GM21526 (cell line): Measurements from ENCODE around the gene CCND2.
"Not testable (repeated sequence)": the region's sequence is repeated elsewhere in the genome, so short reads cannot be mapped to it uniquely, and the experiment has no call there.

Source experiments
- ATAC-seq: cut with Tn5 transposase; IDR thresholded peaks from one replicate; pipeline ENCODE4 v1.9.1; 2021; ENCODE audit warnings: moderate library complexity; ENCODE audit not compliant: unreplicated experiment, low FRiP score

Gene CCND2

DNA sequence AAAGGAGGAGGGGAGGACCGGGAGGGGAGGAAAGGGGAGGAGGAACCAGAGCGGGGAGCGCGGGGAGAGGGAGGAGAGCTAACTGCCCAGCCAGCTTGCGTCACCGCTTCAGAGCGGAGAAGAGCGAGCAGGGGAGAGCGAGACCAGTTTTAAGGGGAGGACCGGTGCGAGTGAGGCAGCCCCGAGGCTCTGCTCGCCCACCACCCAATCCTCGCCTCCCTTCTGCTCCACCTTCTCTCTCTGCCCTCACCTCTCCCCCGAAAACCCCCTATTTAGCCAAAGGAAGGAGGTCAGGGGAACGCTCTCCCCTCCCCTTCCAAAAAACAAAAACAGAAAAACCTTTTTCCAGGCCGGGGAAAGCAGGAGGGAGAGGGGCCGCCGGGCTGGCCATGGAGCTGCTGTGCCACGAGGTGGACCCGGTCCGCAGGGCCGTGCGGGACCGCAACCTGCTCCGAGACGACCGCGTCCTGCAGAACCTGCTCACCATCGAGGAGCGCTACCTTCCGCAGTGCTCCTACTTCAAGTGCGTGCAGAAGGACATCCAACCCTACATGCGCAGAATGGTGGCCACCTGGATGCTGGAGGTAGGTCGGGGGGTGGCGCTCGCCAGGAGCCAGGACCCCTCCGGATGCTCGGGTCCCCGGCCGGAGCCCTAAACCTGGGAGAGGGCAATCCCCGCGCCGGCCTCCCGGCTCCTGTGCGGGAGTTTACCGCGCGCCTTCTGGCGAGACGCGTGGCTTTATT lies at the start of gene CCND2:
CCND2 (plus strand) TSS at position 111 of the 744 bp plus-strand sequence; CDS start at position 390, 279 bp downstream.
- no peak for ATAC-seq

DNA sequence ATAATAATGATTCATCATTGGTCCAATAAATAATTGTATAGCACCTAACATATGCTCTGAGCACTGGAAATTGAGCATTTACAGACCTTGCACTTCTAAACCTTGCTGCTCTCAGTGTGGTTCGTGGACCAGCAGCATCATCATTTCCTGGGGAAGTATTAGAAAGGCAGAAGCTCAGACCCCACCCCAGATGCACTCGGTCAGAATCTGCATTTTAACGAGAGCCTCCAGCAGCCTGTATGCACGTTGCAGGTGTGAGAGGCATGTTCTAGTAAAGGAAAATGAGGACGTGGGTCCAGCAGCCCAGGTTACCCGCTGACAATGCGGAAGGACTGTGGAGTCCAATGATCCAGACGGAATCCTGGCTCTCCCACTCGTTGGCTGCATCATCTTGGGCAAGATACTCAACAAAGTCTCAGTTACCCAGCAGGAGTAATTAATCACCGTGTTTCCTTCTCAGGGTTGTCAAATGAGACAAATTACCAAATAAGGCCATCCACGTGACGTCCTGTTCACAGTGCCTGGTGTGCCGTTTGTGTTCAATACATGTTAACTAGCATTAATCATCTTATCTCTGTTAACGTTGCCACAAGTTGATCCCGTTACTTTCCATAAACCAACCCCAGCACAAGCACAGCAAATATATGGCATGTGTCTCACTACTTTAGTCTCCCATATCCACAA lies 49.2 kb upstream of the CCND2 start:
- ATAC-seq, result no peak

DNA sequence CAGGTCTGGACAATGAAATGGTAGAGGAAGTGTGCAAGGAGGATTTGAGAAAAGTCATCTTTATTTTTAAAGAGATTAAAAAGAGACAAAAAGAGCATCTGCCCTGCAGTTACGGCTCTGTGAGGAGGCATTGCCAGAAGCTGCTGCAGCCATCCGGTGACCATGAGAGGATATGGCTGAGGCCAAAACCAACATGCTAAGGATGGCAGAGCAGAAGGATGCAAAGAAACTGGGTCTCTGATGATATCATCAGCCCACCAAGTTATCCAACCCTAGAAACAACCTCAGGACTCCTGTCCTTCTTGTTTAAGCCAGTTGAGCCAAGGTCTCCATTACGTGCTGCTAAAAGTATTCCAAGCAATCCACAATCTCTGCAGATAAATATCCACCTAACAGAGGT lies 48.0 kb upstream of the CCND2 start:
- no peak for ATAC-seq

DNA sequence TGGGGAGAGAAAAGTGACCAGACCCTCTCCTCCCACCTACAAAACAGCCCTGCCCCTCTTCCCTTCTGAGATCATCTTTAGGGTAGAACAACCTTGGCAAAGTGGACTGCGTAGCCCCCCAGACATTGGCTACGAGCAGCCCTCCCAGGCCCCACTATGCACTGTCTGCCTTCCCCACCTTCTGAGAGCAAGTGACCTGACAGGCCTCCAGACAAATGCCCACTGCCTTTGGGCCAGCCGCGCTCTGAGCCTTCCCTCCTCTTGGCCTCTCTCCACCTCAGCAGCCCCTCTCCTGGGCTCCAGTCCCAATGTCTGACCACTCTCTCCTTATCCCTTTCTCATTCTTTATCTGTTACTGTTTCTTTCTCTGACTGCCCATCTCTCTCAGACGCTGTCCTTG lies 46.5 kb upstream of the CCND2 start:
- no peak for ATAC-seq

DNA sequence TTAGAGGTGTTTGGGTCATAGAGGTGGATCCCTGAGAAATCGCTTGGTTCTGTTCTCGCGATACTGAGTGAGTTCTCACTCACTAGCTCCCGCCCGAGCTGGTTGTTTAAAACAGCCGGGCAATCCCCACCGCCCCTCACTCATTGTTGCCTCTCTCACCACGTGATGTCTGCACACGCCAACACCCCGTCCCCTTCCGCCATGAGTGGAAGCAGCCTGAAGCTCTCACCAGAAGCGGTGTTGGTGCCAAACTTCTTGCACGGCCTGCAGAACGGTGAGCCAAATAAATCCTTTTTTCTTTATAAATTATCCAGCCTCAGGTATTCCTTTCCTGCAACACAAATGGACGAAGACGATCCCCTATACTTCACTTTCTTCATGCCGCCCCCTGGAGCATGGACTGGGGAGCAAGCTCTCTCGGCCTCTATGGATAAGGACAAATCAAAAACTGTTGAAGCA lies 45.4 kb upstream of the CCND2 start:
- ATAC-seq, result no peak

DNA sequence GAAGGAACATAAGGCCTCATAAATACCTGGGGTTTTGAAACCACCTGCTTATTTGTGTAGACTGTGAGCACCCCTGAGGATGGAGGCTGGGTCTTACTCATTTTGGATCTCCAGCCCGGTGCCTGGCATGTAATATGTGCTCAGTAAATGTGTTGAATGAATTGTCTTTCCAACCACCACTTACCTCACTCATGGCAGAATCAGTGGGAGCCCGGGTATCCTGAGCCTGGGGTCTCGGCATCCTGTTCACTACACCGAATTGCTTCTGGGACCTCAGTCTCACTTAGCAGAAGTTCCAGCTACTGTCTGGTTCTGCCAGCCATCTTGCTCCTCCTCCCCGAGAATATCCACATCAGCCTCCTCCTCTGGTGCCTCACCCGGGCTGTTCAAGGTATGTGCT lies 43.0 kb upstream of the CCND2 start:
- ATAC-seq, result no peak

DNA sequence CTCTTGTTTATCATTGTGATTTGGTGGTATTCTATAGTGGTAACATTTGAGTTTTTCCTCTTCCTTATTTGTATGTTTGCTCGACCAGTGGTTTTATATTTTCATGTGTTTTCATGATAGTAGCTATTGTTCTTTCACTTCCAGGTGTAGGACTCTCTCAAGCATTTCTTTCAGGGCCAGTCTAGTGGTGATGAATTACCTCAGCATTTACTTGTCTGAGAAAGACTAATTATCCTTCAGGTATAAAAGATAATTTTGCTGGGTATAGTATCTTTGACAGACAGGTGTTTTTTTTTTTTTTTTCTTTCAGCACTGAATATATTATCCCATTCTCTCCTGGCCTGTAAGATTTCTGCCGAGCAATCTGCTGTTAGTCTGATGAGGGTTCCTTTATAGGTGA lies 35.0 kb upstream of the CCND2 start:
- no peak for ATAC-seq

DNA sequence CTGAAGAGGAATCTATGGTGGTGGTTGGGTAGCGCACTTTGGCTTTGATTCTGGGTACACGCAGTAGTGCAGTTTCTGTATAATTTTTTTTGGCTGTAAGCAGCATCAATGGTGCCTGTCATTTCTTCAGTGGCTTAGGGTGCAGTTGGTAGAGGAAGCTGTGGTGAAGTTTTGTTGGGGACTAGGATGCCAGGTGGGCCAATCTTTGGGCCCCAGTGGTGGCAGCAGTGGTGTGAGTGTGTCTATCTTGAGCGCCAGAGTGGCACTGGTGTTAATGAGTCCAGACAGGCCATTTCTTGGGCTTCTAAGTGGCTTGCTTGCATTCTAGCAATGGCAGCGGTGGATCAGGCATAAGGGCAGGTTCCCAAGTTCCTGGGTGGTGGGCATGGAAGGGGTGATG lies 33.8 kb upstream of the CCND2 start:
- no peak for ATAC-seq

DNA sequence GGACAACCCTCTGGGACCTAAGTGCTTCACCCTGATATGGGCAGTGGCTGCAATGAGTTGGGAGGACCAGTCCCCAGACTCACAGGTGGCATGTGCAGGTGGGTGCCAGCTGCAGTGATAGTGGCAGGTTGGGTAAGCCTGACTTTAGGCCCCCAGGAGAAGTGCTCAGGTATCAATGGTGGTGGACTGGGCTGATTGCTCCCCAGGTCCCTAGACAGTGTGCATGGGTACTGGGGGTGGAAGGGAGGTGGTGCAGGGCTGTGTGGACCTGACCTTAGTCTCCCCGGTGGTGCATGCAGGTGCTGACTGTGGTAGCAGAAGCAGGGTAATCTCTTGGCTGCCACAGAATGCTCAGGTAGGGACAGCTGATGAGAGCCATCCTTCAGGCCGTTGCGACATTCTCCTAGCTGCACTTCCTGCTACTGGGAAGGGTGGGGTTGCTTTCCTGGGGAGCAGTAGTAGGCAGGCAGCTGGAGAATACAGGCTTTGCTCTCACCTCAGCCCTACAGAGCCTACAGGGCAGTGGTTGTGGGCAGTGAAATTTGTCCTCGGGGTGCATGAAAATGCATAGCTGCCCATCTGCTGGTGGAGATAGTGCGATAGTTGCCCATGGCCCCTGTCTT lies 33.3 kb upstream of the CCND2 start:
- ATAC-seq, result no peak

DNA sequence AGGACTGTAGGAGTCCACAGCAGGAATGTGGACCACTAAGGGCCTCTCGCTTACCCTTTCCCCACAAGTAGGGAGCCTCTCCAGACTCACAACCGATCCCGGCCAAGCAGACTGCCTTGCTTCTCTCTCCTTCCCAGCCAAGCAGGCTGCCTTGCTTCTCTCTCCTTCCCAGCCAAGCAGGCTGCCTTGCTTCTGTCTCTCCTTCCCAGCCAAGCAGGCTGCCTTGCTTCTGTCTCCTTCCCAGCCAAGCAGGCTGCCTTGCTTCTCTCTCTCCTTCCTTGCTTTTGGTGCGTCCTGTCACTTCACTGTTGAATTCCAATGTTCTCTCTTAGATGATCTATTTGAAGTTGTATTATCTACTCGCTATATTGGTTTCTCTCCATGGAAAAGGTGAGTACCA lies 32.6 kb upstream of the CCND2 start:
- ATAC-seq, result no peak

DNA sequence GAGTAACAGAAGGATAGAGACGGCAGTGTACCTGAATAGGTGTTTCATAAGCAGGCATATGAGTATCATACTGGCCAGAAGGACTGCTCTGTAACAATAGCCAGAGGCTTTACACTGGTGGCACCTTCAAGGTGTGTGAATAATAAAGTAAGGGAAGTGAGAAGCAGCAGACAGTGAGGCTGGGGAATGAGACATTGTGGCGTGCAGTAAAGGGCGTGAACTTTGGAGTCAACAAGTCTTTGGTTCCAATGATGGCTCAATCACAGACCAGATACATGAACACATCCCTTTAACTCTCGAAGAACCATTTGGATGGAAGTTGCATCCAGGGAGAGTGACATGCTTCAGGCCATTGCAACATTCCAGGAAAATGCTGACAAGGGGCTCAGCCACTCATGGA lies 32.0 kb upstream of the CCND2 start:
- ATAC-seq, result no peak

DNA sequence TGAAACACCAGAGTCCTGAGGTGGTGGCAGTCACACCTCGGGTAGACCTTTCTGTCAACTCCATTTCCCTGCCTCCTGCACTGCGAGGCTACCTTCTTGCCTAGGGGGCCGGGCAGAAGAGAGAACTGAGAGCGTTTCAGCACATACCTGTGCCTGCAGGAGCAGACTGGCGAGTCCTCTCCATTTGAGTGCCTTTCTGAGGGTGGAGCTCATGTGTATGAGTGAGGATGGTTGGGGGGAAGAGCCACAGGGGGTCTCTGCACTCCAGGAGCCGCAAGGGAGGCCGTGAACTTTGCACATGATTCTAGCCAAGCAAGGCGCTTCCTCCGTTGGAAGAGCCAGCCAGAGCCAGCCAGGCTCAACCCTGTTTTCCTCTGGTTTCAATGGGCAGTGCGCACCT lies 31.0 kb upstream of the CCND2 start:
- ATAC-seq, result no peak

DNA sequence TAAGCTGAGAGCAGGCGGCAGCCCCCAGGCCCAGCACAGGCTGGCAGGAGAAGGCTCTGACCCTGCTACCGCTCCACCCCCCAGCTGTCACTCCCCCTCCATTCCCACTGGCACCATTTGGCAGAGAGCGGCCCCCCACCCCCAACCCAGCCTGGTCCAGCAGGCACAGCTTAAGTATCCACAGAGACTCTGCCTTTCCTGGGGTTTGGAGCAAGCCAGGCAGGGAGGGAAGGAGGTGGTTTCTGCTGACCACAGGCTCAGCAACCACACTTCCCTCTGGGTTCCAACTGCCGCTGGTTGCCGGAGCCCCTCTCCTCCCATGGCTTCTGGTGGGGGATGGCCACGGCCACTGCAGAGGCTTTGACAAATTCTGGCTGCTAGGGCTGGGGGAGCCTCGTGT lies 30.5 kb upstream of the CCND2 start:
- no peak for ATAC-seq

DNA sequence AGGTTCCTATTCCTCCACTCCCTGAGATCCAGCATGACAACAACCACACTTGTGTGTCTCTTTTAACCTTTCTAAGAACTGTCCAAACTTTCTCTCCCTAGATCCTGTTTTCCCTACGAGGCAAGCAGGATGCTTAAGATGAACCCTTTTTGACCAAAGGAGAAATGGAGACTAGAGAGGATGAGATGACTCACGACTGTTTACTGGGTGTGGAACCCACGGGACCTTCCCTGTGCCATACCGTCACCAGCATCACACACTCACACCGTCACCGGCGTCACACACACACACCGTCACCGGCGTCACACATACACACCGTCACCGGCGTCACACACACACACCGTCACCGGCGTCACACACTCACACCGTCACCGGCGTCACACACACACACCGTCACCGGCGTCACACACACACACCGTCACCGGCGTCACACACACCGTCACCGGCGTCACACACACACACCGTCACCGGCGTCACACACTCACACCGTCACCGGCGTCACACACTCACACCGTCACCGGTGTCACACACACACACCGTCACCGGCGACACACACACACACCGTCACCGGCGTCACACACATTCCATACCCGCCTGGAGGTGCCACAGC lies 30.0 kb upstream of the CCND2 start:
- ATAC-seq, result not testable (repeated sequence)

DNA sequence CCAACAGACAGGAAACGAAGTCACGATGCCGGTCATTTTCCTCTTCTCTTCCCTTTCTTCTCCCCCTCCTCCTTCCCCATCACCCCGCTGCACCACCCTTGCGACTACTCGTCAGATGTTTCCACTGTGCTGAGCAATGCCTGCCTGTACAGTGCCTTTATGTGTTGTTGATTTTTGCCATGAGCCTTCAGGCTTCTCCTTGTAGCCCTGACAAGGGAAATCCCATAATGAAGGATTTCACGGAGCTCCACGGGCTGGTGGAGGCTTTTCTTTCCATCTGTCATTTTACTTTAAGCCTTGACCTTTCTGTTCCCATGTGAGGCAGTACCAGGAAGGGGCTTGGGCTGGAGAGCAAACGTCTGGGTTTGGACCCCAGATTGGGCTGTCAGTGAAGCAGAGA lies 28.7 kb upstream of the CCND2 start:
- ATAC-seq, result no peak

DNA sequence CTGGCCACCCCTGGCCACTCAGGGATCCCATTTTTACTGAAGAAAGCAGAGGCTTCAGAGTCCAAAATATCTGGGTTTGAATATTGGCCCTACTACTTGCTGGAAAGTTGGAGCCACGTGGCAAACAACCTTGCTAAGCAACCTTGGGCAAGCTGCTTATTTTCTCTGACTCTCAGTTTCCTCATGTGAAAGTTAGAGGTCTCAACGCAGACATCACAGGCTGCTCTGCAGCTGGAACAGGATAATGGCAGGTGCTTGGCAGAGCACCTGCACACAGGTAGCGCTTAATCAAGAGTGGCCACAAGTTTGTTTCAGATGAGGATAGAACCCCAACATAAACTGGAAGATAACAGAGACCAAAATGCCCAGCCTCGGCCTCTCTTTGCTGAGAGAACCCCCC lies 28.1 kb upstream of the CCND2 start:
- no peak for ATAC-seq

DNA sequence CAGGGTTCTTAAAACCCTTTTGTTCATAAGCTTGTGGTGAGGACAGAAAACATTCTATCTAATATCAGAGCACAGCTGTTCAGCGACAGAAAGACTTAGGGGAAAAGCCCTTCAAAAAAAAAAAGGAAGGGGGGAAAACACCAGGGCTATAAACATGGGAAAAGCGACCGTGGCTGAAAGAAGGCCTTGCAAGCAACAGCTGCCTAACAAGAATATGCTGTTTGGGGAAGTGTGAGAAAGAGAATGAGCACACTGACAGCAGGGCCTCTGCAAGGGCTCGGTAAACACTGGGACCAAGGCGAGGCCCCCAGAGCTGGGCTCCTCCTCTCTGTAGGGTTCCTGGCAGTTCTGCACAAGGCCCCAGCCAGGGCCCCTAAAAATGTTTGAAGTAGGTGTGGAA lies 27.4 kb upstream of the CCND2 start:
- no peak for ATAC-seq

DNA sequence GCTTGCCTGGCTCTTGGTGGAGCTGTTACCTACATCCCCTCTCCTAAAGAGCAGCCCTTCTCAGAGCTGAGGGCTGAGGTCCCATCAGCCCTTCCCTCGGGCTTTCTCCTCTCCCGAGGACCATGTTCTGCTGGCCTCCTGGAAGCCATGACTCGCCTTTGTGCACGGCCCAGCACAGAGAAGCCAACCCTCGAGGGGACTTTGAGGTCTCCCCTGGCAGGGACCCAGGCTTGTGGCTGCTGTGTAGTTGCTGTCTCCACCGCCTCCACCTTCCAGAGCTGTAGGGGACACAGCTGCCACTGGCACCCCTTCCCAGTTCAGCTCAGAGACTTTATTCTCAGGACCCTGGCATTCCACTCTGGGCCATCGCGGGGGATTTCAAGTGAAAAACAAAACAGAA lies 22.9 kb upstream of the CCND2 start:
- no peak for ATAC-seq

DNA sequence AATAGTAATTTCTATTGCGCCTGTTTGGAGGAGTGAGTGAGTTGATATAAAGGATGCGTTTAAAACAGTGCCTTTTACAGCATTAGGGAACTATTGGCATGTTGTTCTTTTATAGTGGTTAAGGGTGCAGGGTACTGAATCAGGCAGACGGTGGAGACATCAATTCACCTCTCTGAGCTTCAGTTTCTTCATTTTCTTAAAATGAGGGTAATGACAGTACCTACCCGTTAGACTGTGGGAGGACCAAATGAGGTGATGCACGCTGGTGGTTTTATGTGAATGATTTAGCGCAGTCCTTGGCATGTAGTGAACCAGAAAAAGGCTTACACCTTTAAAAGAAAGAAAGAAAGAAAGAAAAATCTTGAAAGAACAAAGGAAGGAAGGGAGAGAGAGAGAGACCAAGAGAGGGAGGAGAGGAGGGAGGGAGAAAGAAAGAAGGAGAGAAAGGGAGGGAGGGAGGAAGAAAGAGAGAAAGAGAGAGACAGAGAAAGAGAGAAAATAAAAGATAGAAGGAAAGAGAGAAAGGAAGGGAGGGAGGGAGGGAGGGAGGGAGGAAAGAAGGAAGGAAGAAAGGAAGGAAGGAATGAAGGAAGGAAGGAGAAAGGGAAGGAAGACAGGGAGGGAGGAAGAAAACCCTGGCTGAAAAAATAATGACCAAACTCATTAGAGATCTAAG lies 22.2 kb upstream of the CCND2 start:
- no peak for ATAC-seq

DNA sequence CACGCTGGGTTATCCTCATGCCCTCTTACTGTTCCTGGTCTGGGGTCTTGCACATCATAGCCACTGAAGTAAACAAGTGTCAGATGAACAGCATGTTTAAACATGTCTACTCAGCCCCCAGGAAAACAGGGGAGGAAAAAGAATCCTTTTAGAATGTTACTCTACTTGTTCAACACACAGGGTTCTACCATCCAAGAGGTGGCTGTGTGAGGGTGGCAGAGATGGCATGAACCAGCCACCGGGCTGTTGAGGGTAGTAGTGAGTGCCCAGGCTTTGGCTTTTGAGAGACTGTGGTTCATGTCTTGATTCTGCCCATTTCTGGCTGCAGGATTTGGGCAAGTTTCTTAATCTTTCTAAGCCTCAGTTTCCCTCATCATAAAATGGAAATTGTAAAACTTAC lies 21.6 kb upstream of the CCND2 start:
- no peak for ATAC-seq

DNA sequence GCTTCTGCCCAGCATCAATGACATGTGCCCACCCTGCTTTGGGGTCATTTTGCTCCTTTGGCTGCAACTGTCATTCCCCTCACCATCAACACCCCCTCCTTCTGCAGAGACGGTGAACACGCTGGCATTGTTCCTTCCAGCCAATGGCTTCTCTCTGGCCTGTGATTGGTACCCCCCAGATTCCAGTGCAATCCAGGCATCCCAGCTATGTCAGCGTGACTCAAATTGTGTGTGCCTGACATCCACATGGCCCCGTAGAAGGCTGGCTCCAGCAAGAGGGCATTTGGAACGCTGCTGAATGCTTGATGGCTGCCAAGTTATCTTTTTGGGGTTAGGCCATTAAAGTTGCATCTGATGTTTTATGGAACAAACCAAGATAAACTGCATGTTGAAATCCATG lies 21.0 kb upstream of the CCND2 start:
- ATAC-seq, result no peak
